Activated CD8-positive, alpha-beta memory T cell treated with anti-CD3 and anti-CD28 coated beads for 24 hours (primary cell): Measurements from ENCODE around the gene SEC16A.

ENCODE experiments used
- DNase-seq: peaks from one replicate; pipeline ENCODE4 v3.0.0-alpha.2; 2020

The SEC16A gene

DNA sequence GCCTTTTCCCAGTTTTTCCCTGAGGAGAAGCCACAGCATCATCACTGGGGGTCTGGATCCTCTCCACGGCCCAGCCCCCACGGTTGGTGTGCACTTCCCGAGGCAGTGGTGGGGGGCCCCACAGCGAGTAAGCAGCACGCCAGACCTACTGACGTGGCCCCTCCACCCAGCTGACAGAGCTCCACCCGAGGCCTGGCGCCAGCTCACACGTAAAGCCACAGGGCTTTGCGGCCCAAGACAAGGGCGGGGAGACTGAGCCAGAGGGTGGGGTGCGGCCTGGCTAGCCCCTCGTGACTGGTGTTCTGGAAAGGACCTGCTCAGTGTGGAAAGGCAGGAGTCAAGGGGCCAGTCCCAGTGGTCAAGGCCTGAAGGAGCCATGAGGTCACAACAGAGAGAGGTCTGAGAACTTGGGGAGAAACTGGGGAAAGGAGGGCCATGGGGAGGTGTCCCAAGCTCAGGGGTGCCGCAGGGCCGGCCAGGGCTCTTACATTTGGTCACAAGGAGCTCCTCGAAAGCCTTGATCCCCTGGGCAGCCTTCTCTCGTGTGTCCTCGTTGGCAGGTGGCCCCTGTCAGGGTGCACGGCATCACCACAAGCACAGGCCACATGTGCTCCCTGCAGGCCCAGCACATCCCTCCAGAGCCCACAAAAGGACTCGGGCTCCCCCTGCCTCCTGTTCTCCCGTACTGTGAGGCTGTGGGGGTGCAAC lies 88.4 kb downstream of the SEC16A start:
- DNase-seq: no peak

DNA sequence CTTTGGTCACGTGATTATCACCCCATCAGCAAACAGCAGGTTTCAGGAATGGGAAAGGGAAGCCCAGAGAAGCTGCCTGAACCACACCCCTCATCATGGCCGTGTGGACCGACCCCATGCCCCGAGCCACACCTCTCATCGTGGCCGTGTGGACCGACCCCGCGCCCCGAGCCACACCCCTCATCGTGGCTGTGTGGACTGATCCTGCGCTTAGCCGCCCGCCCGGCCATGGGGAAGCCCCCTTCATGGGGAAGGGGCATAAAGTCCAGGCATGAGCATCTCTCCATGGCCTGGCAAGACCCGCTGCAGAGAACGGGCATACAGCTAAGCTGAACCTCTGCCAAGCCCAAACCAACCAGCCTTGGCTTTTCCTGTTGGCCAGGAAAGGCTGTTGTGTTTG lies 89.3 kb downstream of the SEC16A start:
- no peak for DNase-seq

DNA sequence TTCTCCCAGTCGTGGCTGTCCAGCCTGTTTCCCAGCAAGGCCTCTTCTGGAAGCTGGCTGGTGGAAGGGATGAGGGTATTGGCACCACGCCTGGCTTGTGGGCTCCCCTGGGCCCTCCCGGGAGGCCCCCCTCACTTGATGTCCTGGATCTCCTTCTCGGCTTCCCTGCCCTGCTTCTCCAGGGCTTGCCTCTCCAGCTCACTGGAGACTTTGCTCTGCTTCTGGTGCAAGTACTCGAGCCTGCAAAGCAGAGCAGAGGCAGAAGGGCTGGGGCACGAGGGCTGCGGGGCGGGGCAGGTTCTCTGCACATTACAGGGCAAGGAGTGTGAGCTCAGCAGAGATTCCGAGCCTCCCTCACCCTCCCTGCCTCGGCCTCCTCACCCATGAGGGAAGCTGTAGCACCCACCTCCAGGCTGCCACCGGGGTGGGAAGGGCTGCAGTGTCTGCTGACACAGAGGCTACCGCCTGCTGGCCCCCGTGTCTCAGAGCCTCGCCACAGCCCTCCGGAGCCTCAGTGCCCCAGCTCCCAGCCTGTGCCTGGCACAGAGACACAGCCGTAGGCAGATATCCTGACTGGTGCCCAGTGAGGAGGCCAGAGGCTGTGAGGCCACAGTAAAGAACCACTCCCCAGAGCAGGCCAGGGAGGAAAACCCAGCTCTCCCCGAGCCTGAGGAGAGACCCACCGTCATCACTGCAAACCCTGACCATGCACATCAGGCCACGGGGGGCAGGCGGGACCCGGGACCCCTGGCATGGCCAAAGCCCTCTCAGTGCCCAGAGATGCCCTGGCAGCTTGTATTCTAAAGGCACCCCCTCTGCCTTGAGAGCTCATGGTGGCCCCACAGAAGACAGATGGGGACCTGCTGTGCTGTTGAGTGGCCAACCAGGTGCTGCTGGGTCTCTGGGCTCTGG lies 90.0 kb downstream of the SEC16A start:
- no peak for DNase-seq

DNA sequence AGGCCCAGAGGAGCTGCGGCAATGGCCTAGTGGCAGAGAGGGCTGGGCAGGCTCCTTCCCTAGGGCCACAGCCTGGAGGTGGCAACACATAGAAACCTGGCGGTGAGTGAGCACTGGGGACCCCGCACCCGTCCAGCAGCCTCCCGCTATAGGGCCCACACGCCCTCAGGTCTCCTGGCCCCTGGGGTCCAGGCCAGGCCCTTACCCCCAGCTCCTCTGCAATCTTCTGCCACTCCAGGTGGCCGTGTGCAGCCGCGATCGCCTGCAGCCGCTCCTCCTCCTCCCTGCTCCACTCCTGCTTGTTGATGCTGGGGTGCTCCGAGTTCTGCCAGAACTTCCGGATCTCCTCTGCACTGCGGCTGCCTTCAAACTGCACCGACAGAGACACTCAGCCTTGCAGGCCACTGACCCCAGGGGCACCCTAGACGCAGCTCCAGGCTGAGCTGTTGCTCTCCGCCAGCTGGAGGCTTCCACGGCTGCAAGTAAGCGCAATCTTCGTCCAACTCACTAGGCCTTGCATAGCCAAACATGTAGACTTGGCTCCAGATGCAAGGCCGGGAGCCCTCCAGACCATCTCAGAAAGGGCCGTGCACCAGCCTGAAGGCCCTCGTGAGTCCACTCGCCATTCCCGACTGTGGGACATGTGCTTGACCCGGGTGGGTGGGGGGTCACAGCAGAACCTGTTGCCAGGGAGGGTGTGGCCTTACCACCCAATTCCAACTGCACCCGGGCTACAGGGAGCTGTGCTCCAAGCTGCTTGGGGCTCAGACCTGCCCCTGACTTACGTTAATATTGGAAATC lies 90.9 kb downstream of the SEC16A start:
- no peak for DNase-seq
